HL-60/S4 treated with retinoic acid at 250 ng/mL for 4 days and 3 days (cell line): ENCODE results near the gene ACSL4.

ENCODE experiments used
- in situ Hi-C: fragments of 300-500 bp; cut with MboI; formaldehyde crosslinking; loops from 2 replicates; pipeline ENCODE4 v1.7.0; 2022; ENCODE audit warnings: low sequenced_read_pairs

ACSL4 gene

GRCh38 chrX:109619771-109620170, 113.3 kb downstream of the ACSL4 start:
- in situ Hi-C loops: no loop called here

GRCh38 chrX:109614951-109615350, 118.1 kb downstream of the ACSL4 start:
- in situ Hi-C loops: no loop called here

GRCh38 chrX:109601486-109601885, 131.6 kb downstream of the ACSL4 start:
- in situ Hi-C loops: no loop called here

- in situ Hi-C loops: no loop called here
Measured at GRCh38 chrX:109600237-109600651, 132.8 kb downstream of the ACSL4 start.

GRCh38 chrX:109596015-109596414, 137.0 kb downstream of the ACSL4 start:
- in situ Hi-C loops: no loop called here
